ENCODE measurements around the gene CDH15.

Gene CDH15

DNA sequence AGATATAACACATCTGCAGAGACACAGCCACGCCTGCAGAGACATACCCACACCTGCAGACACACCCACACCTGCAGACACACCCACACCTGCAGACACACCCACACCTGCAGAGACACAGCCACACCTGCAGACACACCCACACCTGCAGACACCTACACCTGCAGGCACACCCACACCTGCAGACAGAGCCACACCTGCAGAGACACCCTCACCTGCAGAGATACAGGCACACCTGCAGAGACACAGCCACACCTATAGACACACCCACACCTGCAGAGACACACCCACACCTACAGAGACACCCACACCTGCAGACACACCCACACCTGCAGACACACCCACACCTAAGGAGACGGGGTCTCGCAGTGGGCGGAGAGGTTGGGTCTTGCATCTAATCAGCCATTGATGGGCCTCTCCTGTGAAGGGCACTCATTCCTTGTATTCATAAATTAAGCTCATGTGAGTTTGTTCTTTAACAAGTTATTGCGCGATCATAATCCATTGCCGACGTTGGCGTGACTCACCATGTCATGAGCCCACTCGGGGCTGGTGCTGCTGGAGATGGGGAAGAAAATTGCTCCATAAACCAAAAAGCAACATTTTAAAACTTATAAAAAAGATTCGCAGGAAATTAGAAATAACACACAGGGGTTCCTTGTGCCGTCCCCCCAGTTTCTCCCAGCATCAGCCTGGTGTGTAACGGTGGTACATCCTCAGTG is 28.9 kb upstream of the CDH15 start:
- Histone ChIP-seq H3K27me3 (ENCODE audit: insufficient read depth, low read length) (no peaks in the 10 kb centered on the region), H3K9me3 (ENCODE audit: insufficient read depth, low read depth, low read length) (no peaks in the 10 kb centered on the region), H3K4me1 (ENCODE audit: insufficient read depth, low read length) (no peaks in the 10 kb centered on the region), H3K4me3 (ENCODE audit: low read length) (no peak overlapping the region), H3K27ac (ENCODE audit: low read length) (no peak overlapping the region), H3K36me3 (ENCODE audit: insufficient read depth, low read depth, low read length) (0 out of 2 replicates have a peak, but pooled peaks cover 5% of the 10 kb centered on the region), H3K9ac (ENCODE audit: low read depth, low read length) (no peak overlapping the region)

GRCh38 chr16:89143201-89143741 is 28.3 kb upstream of the CDH15 start:
- no peak overlapping the region for H3K9ac ChIP-seq (ENCODE audit: low read depth, low read length)
- H3K4me3 ChIP-seq (ENCODE audit: low read length): no peak overlapping the region
- no peaks in the 10 kb centered on the region for H3K4me1 ChIP-seq (ENCODE audit: insufficient read depth, low read length)
- H3K27me3 ChIP-seq (ENCODE audit: insufficient read depth, low read length): no peaks in the 10 kb centered on the region
- H3K9me3 ChIP-seq (ENCODE audit: insufficient read depth, low read depth, low read length): no peaks in the 10 kb centered on the region
- 0 out of 2 replicates have a peak, but pooled peaks cover 5% of the 10 kb centered on the region for H3K36me3 ChIP-seq (ENCODE audit: insufficient read depth, low read depth, low read length)
- H3K27ac ChIP-seq (ENCODE audit: low read length): no peak overlapping the region

- Histone ChIP-seq H3K9me3 (ENCODE audit: insufficient read depth, low read depth, low read length) (peaks cover 4% of the 10 kb centered on the region; the same call in 1 of the 2 replicates), H3K27me3 (ENCODE audit: insufficient read depth, low read length) (no peaks in the 10 kb centered on the region), H3K4me1 (ENCODE audit: insufficient read depth, low read length) (no peaks in the 10 kb centered on the region), H3K9ac (ENCODE audit: low read depth, low read length) (no peak overlapping the region), H3K4me3 (ENCODE audit: low read length) (no peak overlapping the region), H3K36me3 (ENCODE audit: insufficient read depth, low read depth, low read length) (0 out of 2 replicates have a peak, but pooled peaks cover 7% of the 10 kb centered on the region), H3K27ac (ENCODE audit: low read length) (no peak overlapping the region)
Observed at GRCh38 chr16:89143911-89144675, 27.5 kb upstream of the CDH15 start.

- Histone ChIP-seq H3K36me3 (ENCODE audit: insufficient read depth, low read depth, low read length) (peaks cover 11% of the 10 kb centered on the region; the same call in 1 of the 2 replicates), H3K4me3 (ENCODE audit: low read length) (no peak overlapping the region), H3K9me3 (ENCODE audit: insufficient read depth, low read depth, low read length) (peaks cover 10% of the 10 kb centered on the region; the same call in 1 of the 2 replicates), H3K27me3 (ENCODE audit: insufficient read depth, low read length) (no peaks in the 10 kb centered on the region), H3K9ac (ENCODE audit: low read depth, low read length) (no peak overlapping the region; the same call in 1 of the 2 replicates), H3K4me1 (ENCODE audit: insufficient read depth, low read length) (no peaks in the 10 kb centered on the region), H3K27ac (ENCODE audit: low read length) (no peak overlapping the region)
Observed at GRCh38 chr16:89144681-89145080, 26.9 kb upstream of the CDH15 start.

DNA sequence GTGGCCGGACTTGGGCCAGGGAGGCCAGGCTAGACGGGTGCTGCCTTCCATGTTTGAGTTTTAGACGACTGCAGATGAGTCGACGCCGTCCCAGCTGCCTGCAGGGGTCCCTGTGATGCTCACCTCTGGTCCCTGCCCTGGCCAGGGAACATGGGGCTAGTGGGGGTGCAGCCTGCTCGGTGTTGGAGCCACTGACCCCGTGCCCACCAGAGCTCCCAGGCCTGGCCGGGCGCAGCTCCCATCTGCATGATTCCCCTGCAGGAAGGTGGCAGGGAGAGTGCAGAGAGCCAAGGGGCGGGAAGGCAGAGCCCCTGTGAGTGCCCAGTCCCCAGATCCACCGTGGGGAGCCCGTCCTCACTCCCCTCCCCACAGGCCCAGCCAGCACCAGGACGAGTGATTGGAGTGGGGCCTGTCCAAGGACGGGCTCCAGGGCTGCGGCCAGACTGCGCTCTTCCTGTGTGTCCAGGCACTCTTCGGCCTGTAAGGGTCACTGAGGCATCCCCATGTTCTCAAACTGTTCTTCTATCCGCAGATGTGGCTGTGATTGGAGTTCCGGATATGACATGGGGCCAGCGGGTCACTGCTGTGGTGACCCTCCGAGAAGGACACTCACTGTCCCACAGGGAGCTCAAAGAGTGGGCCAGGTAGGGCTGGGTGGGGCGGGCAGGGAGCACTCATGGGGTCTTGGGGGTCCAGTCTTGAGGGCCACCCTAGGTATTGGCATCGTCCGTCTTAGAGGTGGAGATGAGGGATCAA is 26.0 kb upstream of the CDH15 start:
- Histone ChIP-seq H3K9me3 (ENCODE audit: insufficient read depth, low read depth, low read length) (peaks cover 15% of the 10 kb centered on the region; the same call in 1 of the 2 replicates), H3K27ac (ENCODE audit: low read length) (no peak overlapping the region), H3K36me3 (ENCODE audit: insufficient read depth, low read depth, low read length) (peaks cover 11% of the 10 kb centered on the region; the same call in 1 of the 2 replicates), H3K4me1 (ENCODE audit: insufficient read depth, low read length) (no peaks in the 10 kb centered on the region), H3K4me3 (ENCODE audit: low read length) (no peak overlapping the region), H3K27me3 (ENCODE audit: insufficient read depth, low read length) (no peaks in the 10 kb centered on the region), H3K9ac (ENCODE audit: low read depth, low read length) (no peak overlapping the region)

DNA sequence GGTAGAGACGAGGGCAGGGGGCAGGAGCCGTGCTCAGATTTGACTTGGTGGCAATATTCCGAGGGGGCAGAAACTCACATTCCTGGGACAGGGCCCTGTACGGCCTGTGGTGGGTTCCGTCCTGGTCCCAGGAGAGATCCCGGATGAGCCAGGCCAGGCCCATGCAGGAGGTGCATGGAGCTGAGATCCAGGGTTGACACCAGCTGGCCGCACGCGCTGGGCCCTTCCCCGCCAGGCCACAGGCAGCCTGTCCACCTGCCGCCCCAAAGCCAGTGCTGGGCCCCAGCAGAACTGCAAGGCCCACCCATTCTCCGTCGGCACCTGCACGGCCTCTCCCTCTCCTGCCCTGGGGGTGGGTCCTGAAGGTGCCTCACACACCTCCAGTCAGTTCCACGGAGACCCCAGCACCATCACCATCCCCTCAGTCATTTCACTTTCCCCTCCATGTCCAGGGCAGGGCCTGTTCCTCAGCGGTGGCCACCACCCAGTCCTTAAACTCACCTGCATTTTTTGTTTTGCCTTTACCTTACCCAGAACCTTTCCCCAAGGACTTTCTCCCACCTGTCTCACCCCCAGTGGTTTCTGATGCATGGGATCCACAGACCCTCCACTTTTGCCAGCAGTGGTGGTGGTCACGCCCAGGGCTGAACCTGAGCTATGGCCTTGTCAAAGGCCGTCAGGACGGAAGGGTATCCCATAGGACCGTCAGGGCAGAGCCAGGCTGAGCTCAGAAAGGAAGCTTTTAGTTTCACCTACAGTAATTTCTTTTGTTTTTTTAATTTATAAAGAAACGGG is 25.1 kb upstream of the CDH15 start:
- Histone ChIP-seq H3K36me3 (ENCODE audit: insufficient read depth, low read depth, low read length) (peaks cover 11% of the 10 kb centered on the region; the same call in 1 of the 2 replicates), H3K27me3 (ENCODE audit: insufficient read depth, low read length) (no peaks in the 10 kb centered on the region), H3K4me3 (ENCODE audit: low read length) (no peak overlapping the region), H3K4me1 (ENCODE audit: insufficient read depth, low read length) (no peaks in the 10 kb centered on the region), H3K9me3 (ENCODE audit: insufficient read depth, low read depth, low read length) (peaks cover 15% of the 10 kb centered on the region; the same call in 1 of the 2 replicates), H3K27ac (ENCODE audit: low read length) (no peak overlapping the region), H3K9ac (ENCODE audit: low read depth, low read length) (no peak overlapping the region)

DNA sequence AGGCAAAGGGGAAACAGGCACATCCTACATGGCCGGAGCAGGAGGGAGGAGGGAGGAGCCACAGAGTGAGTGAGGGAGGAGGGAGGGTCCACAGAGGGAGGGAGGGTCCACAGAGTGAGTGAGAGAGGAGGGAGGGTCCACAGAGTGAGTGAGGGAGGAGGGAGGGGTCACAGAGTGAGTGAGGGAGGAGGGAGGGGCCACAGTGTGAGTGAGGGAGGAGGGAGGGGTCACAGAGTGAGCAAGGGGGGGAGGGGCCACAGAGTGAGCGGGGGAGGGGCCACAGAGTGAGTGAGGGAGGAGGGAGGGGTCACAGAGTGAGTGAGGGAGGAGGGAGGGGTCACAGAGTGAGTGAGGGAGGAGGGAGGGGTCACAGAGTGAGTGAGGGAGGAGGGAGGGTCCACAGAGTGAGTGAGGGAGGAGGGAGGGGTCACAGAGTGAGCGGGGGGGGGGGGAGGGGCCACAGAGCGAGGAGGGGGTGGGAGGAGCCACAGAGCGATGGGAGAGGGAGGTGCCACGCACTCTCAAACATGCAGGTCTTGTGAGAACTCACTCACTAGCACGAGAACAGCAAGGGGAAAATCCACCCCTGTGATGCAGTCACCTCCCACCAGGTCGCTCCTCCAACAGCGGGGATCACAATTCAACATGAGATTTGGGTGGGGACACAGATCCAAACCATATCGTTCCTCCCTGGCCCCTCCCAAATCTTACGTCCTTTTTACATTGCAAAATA is 24.3 kb upstream of the CDH15 start:
- Histone ChIP-seq H3K27ac (ENCODE audit: low read length) (no peak overlapping the region), H3K4me3 (ENCODE audit: low read length) (no peak overlapping the region), H3K4me1 (ENCODE audit: insufficient read depth, low read length) (no peaks in the 10 kb centered on the region), H3K9me3 (ENCODE audit: insufficient read depth, low read depth, low read length) (peaks cover 15% of the 10 kb centered on the region; the same call in 1 of the 2 replicates), H3K36me3 (ENCODE audit: insufficient read depth, low read depth, low read length) (peaks cover 11% of the 10 kb centered on the region; the same call in 1 of the 2 replicates), H3K27me3 (ENCODE audit: insufficient read depth, low read length) (no peaks in the 10 kb centered on the region), H3K9ac (ENCODE audit: low read depth, low read length) (no peak overlapping the region)

GRCh38 chr16:89149386-89149785 is 22.2 kb upstream of the CDH15 start:
- Histone ChIP-seq H3K4me3 (ENCODE audit: low read length) (no peak overlapping the region), H3K9ac (ENCODE audit: low read depth, low read length) (no peak overlapping the region), H3K9me3 (ENCODE audit: insufficient read depth, low read depth, low read length) (peaks cover 15% of the 10 kb centered on the region; the same call in 1 of the 2 replicates), H3K36me3 (ENCODE audit: insufficient read depth, low read depth, low read length) (peaks cover 11% of the 10 kb centered on the region; the same call in 1 of the 2 replicates), H3K27ac (ENCODE audit: low read length) (no peak overlapping the region), H3K4me1 (ENCODE audit: insufficient read depth, low read length) (no peaks in the 10 kb centered on the region), H3K27me3 (ENCODE audit: insufficient read depth, low read length) (no peaks in the 10 kb centered on the region)

DNA sequence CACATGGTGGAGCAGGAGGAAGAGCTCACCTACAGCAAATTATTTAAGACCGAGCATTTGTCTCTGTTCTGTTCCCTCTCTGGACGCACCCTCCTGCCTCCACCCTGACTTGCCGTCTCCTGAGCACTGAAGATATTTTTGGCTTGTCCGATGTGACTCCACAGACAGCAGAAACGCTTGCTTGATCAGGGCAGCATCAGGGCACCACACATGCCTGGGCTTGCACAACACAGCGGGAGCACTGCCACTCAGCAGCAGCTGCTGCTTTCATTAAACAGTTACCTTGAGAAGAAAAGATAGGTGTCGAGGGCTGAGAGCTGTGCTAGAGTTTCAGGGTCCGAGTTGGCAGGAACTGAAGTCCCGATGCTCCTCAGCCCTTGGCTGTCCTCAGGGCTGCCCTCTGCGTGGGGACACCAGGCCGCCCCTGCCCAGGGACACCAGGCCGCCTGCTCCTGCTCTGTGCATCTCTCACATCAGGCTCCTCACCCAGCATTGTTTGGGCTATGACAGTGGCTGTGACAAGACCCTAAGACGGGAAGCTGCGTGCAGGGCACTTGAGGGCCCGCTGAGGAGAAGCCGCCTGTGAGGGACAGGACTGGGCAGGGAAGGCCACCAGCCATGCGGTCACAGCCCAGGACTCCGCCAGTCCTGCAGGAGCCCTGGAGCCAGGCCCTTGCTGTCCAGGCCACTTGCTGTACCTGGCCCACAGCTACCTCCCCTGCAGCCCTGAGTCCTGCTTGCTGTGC is 21.3 kb upstream of the CDH15 start:
- H3K9ac ChIP-seq (ENCODE audit: low read depth, low read length): no peak overlapping the region
- H3K9me3 ChIP-seq (ENCODE audit: insufficient read depth, low read depth, low read length): peaks cover 15% of the 10 kb centered on the region; the same call in 1 of the 2 replicates
- H3K4me3 ChIP-seq (ENCODE audit: low read length): no peak overlapping the region
- no peaks in the 10 kb centered on the region for H3K4me1 ChIP-seq (ENCODE audit: insufficient read depth, low read length)
- peaks cover 11% of the 10 kb centered on the region; the same call in 1 of the 2 replicates for H3K36me3 ChIP-seq (ENCODE audit: insufficient read depth, low read depth, low read length)
- peaks cover 6% of the 10 kb centered on the region; the same call in 1 of the 2 replicates for H3K27me3 ChIP-seq (ENCODE audit: insufficient read depth, low read length)
- no peak overlapping the region for H3K27ac ChIP-seq (ENCODE audit: low read length)

GRCh38 chr16:89150981-89151380 is 20.6 kb upstream of the CDH15 start:
- no peak overlapping the region for H3K27ac ChIP-seq (ENCODE audit: low read length)
- H3K9ac ChIP-seq (ENCODE audit: low read depth, low read length): no peak overlapping the region
- no peak overlapping the region for H3K4me3 ChIP-seq (ENCODE audit: low read length)
- H3K36me3 ChIP-seq (ENCODE audit: insufficient read depth, low read depth, low read length): peaks cover 11% of the 10 kb centered on the region; the same call in 1 of the 2 replicates
- H3K4me1 ChIP-seq (ENCODE audit: insufficient read depth, low read length): no peaks in the 10 kb centered on the region
- peaks cover 15% of the 10 kb centered on the region; the same call in 1 of the 2 replicates for H3K9me3 ChIP-seq (ENCODE audit: insufficient read depth, low read depth, low read length)
- peaks cover 11% of the 10 kb centered on the region; the same call in 1 of the 2 replicates for H3K27me3 ChIP-seq (ENCODE audit: insufficient read depth, low read length)

Data from iPS-20b (cell line).